OCI-LY7 (cell line): ENCODE measurements around the gene STRBP. TPM values are rescaled to one million over a fixed set of nuclear protein-coding genes. Genes with fewer than 3 reads are reported as not detected.
A peak's percentile ranks its signal among the peaks of the same experiment; 100 is the strongest.

Experiments
- BruUV-seq: library from RNA; stranded (reverse); fragments of 400-500 nt; replicated peaks from 2 replicates; lab custom pipeline; 2021; lab: Mats Ljungman, UMichigan
- CTCF ChIA-PET: fragments of 300-600 bp; sonication (Branson Sonifier 250); formaldehyde crosslinking; loops from one replicate; lab custom pipeline; 2022; ENCODE audit warnings: antibody characterized with exemption; ENCODE audit not compliant: unreplicated experiment; lab: Charles Lee
- POLR2A ChIA-PET: fragments of 300-600 bp; sonication (Branson Sonifier 250); formaldehyde crosslinking; loops from one replicate; lab custom pipeline; 2022; ENCODE audit warnings: antibody characterized with exemption; lab: Charles Lee
- DNase-seq: peaks from one replicate; pipeline ENCODE4 v3.0.0-alpha.2; 2015; ENCODE audit warnings: low spot score
- H2AFZ ChIP-seq: fragments of 200-600 bp; sonication (generic), shearing (Covaris generic); 2 replicates; pipeline ENCODE4 v1.6.1; 2014; ENCODE audit warnings: mild to moderate bottlenecking, antibody characterized with exemption, low read length, moderate library complexity
- H3K27ac ChIP-seq: fragments of 200-600 bp; sonication (generic); 2 replicates; pipeline ENCODE4 v1.5.1; 2014; ENCODE audit warnings: mixed run types, low read depth, mild to moderate bottlenecking, moderate library complexity, low read length, inconsistent platforms; ENCODE audit not compliant: poor library complexity, severe bottlenecking
- H3K36me3 ChIP-seq: fragments of 200-600 bp; sonication (generic); 2 replicates; pipeline ENCODE4 v1.6.1; 2014; ENCODE audit warnings: mild to moderate bottlenecking, antibody characterized with exemption, low read length, moderate library complexity, mixed read lengths; ENCODE audit not compliant: insufficient read depth
- H3K4me1 ChIP-seq: fragments of 200-600 bp; sonication (generic); 2 replicates; pipeline ENCODE4 v1.5.1; 2014; ENCODE audit warnings: mild to moderate bottlenecking, low read length; ENCODE audit not compliant: insufficient read depth, poor library complexity, severe bottlenecking
- H3K4me2 ChIP-seq: fragments of 200-600 bp; sonication (generic); 2 replicates; pipeline ENCODE4 v1.6.1; 2014; ENCODE audit warnings: mild to moderate bottlenecking, low read length
- H3K4me3 ChIP-seq: fragments of 200-600 bp; sonication (generic); 2 replicates; pipeline ENCODE4 v1.5.1; 2014; ENCODE audit warnings: mild to moderate bottlenecking, low read depth, low read length; ENCODE audit not compliant: poor library complexity, severe bottlenecking
- H3K79me2 ChIP-seq: fragments of 200-600 bp; sonication (generic); 2 replicates; pipeline ENCODE4 v1.6.1; 2016; ENCODE audit warnings: low read depth, mild to moderate bottlenecking, low read length, moderate library complexity, mixed read lengths; ENCODE audit not compliant: insufficient read depth
- H3K9me2 ChIP-seq: fragments of 200-600 bp; sonication (generic); 2 replicates; pipeline ENCODE4 v1.6.1; 2016; ENCODE audit warnings: mild to moderate bottlenecking, low read length, mixed read lengths; ENCODE audit not compliant: insufficient read depth
- H3K9me3 ChIP-seq: fragments of 200-600 bp; sonication (generic); 2 replicates; pipeline ENCODE4 v1.6.1; 2014; ENCODE audit warnings: mild to moderate bottlenecking, mixed run types, low read length, mixed read lengths
- H4K20me1 ChIP-seq: fragments of 200-600 bp; sonication (generic); 2 replicates; pipeline ENCODE4 v1.6.1; 2014; ENCODE audit warnings: mild to moderate bottlenecking, antibody characterized with exemption, low read length, moderate library complexity, mixed read lengths; ENCODE audit not compliant: insufficient read depth
- EZH2phosphoT487 ChIP-seq: fragments of 200-600 bp; sonication (generic); IDR thresholded peaks from 2 replicates; pipeline ENCODE4 v1.6.1; 2018; ENCODE audit warnings: low read depth, borderline replicate concordance, mild to moderate bottlenecking, mixed run types, antibody characterized with exemption, low read length, moderate library complexity, mixed read lengths
- intact Hi-C: fragments of 100-400 bp; cut with micrococcal nuclease; formaldehyde crosslinking; loops from one replicate; pipeline ENCODE4 v1.10.0; 2022; ENCODE audit not compliant: unreplicated experiment
- total RNA-seq, 2 experiments: library from RNA; depleted of rRNA in 1 of 2; stranded (reverse); fragments of >200 nt in 1 of 2; shearing (Covaris generic) in 1 of 2; gene quantifications; 2 replicates each; pipeline ENCODE4 v1.2.3, GENCODE V29; 2014 to 2022
- TF ChIP-seq, protein P1 (sequence below): fragments of 200-600 bp; sonication (generic); conservative IDR thresholded peaks from 2 replicates; pipeline ENCODE4 v1.5.1; 2014; ENCODE audit warnings: mild to moderate bottlenecking, antibody characterized with exemption, low read length, moderate library complexity, mixed read lengths

Gene STRBP
- total RNA-seq, 2 experiments from 2014 or later, result 82.8 to 179 TPM

- no peak for TF ChIP-seq EZH2phosphoT487
- TF ChIP-seq, protein P1, sequence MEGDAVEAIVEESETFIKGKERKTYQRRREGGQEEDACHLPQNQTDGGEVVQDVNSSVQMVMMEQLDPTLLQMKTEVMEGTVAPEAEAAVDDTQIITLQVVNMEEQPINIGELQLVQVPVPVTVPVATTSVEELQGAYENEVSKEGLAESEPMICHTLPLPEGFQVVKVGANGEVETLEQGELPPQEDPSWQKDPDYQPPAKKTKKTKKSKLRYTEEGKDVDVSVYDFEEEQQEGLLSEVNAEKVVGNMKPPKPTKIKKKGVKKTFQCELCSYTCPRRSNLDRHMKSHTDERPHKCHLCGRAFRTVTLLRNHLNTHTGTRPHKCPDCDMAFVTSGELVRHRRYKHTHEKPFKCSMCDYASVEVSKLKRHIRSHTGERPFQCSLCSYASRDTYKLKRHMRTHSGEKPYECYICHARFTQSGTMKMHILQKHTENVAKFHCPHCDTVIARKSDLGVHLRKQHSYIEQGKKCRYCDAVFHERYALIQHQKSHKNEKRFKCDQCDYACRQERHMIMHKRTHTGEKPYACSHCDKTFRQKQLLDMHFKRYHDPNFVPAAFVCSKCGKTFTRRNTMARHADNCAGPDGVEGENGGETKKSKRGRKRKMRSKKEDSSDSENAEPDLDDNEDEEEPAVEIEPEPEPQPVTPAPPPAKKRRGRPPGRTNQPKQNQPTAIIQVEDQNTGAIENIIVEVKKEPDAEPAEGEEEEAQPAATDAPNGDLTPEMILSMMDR, result no peak
- BruUV-seq, result no TSS peak
- Histone ChIP-seq H3K27ac (peak overlapping the region; percentile 49), H3K4me3 (peak overlapping the region; percentile 18), H2AFZ (no peak overlapping the region), H3K4me1 (peaks cover 76% of the 10 kb centered on the region), H3K36me3 (peaks cover 41% of the 10 kb centered on the region), H3K9me3 (peaks cover 8% of the 10 kb centered on the region; the same call in 1 of the 2 replicates), H3K9me2 (no peaks in the 10 kb centered on the region), H3K4me2 (peak overlapping the region; percentile 55), H4K20me1 (no peaks in the 10 kb centered on the region; the same call in 1 of the 2 replicates), H3K79me2 (peaks cover 95% of the 10 kb centered on the region)
- ChIA-PET POLR2A (interaction anchor here (0.6 to 4.3 kb wide), 13 partner anchors 9 to 105 kb away, joined by 3 to 31 read pairs (median 5); no protein-coding TSS in a partner anchor), CTCF (interaction anchor here (1.1 to 1.5 kb wide), 2 partner anchors 14 to 76 kb away, joined by 3 to 4 read pairs; no protein-coding TSS in a partner anchor)
- intact Hi-C loops, result loop anchor here (5.0 kb wide), 1 partner anchor 84 kb away; no protein-coding TSS in a partner anchor
- peak; percentile 32 for DNase-seq
These were observed 30.0 kb downstream of the STRBP start for GRCh38 chr9:123238365-123238764.

- POLR2A ChIA-PET, result interaction anchor here (0.5 to 4.3 kb wide), 7 partner anchors 9 to 107 kb away, joined by 3 to 31 read pairs (median 4); no protein-coding TSS in a partner anchor
- peaks cover 95% of the 10 kb centered on the region for H3K79me2 ChIP-seq
- intact Hi-C loops, result loop anchor here (5.0 kb wide), 1 partner anchor 85 kb away; no protein-coding TSS in a partner anchor
- CTCF ChIA-PET, result interaction anchor here (1.1 kb wide), 1 partner anchor 102 kb away, joined by 3 read pairs; no protein-coding TSS in a partner anchor
- H3K4me2 ChIP-seq, result peak overlapping the region; percentile 55
- no TSS peak for BruUV-seq
- no peaks in the 10 kb centered on the region; the same call in 1 of the 2 replicates for H4K20me1 ChIP-seq
- TF ChIP-seq EZH2phosphoT487, result no peak
- TF ChIP-seq, protein P1, result no peak
- H3K27ac ChIP-seq, result peak overlapping the region; percentile 49
- peaks cover 50% of the 10 kb centered on the region for H3K36me3 ChIP-seq
- no peaks in the 10 kb centered on the region for H3K9me2 ChIP-seq
- H2AFZ ChIP-seq, result no peak overlapping the region
- DNase-seq, result no peak
- peaks cover 8% of the 10 kb centered on the region; the same call in 1 of the 2 replicates for H3K9me3 ChIP-seq
- no peak overlapping the region for H3K4me3 ChIP-seq
- H3K4me1 ChIP-seq, result peaks cover 88% of the 10 kb centered on the region
These were observed 31.2 kb downstream of the STRBP start for GRCh38 chr9:123237220-123237619.
